NCI-H2227 (cell line): ENCODE results near the gene SGCA.
A peak's percentile ranks its signal among the peaks of the same experiment; 100 is the strongest.

Experiments
- DNase-seq: peaks from one replicate; lab custom pipeline; 2025; ENCODE audit not compliant: unreplicated experiment; lab: John Stamatoyannopoulos, UW

The SGCA gene

GRCh38 chr17:50181591-50182560, 16.1 kb downstream of the SGCA start:
- no peak for DNase-seq

- DNase-seq: no peak
Measured at GRCh38 chr17:50182783-50183420, 17.1 kb downstream of the SGCA start.

- DNase-seq: no peak
Measured at GRCh38 chr17:50183421-50183994, 17.7 kb downstream of the SGCA start.

- peak; percentile 26 for DNase-seq
Measured at GRCh38 chr17:50184064-50184463, 18.3 kb downstream of the SGCA start.

- no peak for DNase-seq
Measured at GRCh38 chr17:50184611-50185398, 19.0 kb downstream of the SGCA start.

- DNase-seq: no peak
Measured at GRCh38 chr17:50185631-50186471, 20.0 kb downstream of the SGCA start.

- DNase-seq: no peak
Measured at GRCh38 chr17:50186661-50187393, 21.0 kb downstream of the SGCA start.

GRCh38 chr17:50187394-50187725, 21.6 kb downstream of the SGCA start:
- no peak for DNase-seq

- no peak for DNase-seq
Measured at GRCh38 chr17:50187751-50188530, 22.1 kb downstream of the SGCA start.

- DNase-seq: no peak
Measured at GRCh38 chr17:50188531-50188920, 22.7 kb downstream of the SGCA start.

- no peak for DNase-seq
Measured at GRCh38 chr17:50188921-50189549, 23.2 kb downstream of the SGCA start.

- DNase-seq: no peak
Measured at GRCh38 chr17:50189550-50190292, 23.9 kb downstream of the SGCA start.

GRCh38 chr17:50190293-50190602, 24.4 kb downstream of the SGCA start:
- no peak for DNase-seq

GRCh38 chr17:50190603-50191358, 25.0 kb downstream of the SGCA start:
- DNase-seq: no peak

GRCh38 chr17:50191359-50192143, 25.7 kb downstream of the SGCA start:
- DNase-seq: no peak

- DNase-seq: no peak
Measured at GRCh38 chr17:50192144-50192617, 26.4 kb downstream of the SGCA start.
